Spleen (tissue), 11 donors: Measurements from ENCODE around the gene DNAH10. TPM values are rescaled to one million over a fixed set of nuclear protein-coding genes. Genes with fewer than 3 reads are reported as not detected.

ENCODE experiments used
- DNase-seq: peaks from one replicate; pipeline ENCODE4 v3.0.0-alpha.2; 2020
- H3K27ac ChIP-seq, 8 donors: fragments of 200-600 bp; sonication (generic) in 7 of 8; 1 replicate in 4 of 8; 2 replicates in 4 of 8; pipeline versions ENCODE4 v1.5.0 to v1.8.0; 2016 to 2021; ENCODE audit warnings: inconsistent platforms in 4 of 8, mild to moderate bottlenecking in 4 of 8, moderate library complexity in 1 of 8
- H3K27me3 ChIP-seq, 7 donors: fragments of 200-600 bp; sonication (generic) in 6 of 7; replicated peaks in 1 of 7; 1 replicate in 4 of 7; 2 replicates in 3 of 7; pipeline versions ENCODE4 v1.5.0 to v1.8.0; 2016 to 2021; ENCODE audit warnings: inconsistent platforms in 3 of 7, mild to moderate bottlenecking in 1 of 7
- H3K36me3 ChIP-seq, 6 donors: fragments of 200-600 bp; sonication (generic) in 5 of 6; 1 replicate in 4 of 6; 2 replicates in 2 of 6; pipeline versions ENCODE4 v1.5.0 to v1.8.0; 2016 to 2021; ENCODE audit warnings: inconsistent platforms in 2 of 6
- H3K4me1 ChIP-seq, 6 donors: fragments of 200-600 bp; sonication (generic) in 5 of 6; 1 replicate in 3 of 6; 2 replicates in 3 of 6; pipeline versions ENCODE4 v1.5.0 to v1.8.0; 2016 to 2021; ENCODE audit warnings: inconsistent platforms in 3 of 6
- H3K4me3 ChIP-seq, 8 donors: fragments of 200-600 bp; sonication (generic) in 7 of 8; 1 replicate in 4 of 8; 2 replicates in 4 of 8; pipeline versions ENCODE4 v1.5.0 to v1.8.0; 2016 to 2021; ENCODE audit warnings: inconsistent platforms in 4 of 8, mild to moderate bottlenecking in 4 of 8, moderate library complexity in 2 of 8
- H3K9me3 ChIP-seq, 8 donors: fragments of 200-600 bp; sonication (generic) in 7 of 8; 1 replicate in 4 of 8; 2 replicates in 4 of 8; pipeline versions ENCODE4 v1.5.0 to v1.8.0; 2016 to 2021; ENCODE audit warnings: inconsistent platforms in 4 of 8
- CTCF ChIP-seq, 11 experiments: fragments of 200-600 bp in 7 of 11; fragments of 450-650 bp in 4 of 11; sonication (generic) in 4 of 11; IDR thresholded peaks in 8 of 11; conservative IDR thresholded peaks in 3 of 11; 1 replicate in 7 of 11; 2 replicates in 4 of 11; pipeline versions ENCODE4 v1.4.0 to v1.8.0; 2016 to 2021; ENCODE audit warnings: antibody characterized with exemption in 11 of 11, inconsistent platforms in 4 of 11, mild to moderate bottlenecking in 1 of 11
- POLR2A ChIP-seq, 3 donors: fragments of 450-650 bp; IDR thresholded peaks; one replicate each; pipeline ENCODE4 v1.5.1; 2017; ENCODE audit warnings: antibody characterized with exemption in 3 of 3, mild to moderate bottlenecking in 1 of 3
- POLR2AphosphoS5 ChIP-seq, 3 donors: sonication (generic); formaldehyde crosslinking; IDR thresholded peaks; one replicate each; pipeline ENCODE4 v1.5.1; 2017; ENCODE audit warnings: antibody characterized with exemption in 3 of 3
- WGBS, 5 donors: extraction: QIAGEN DNeasy Blood & Tissue Kit in 3 of 5; methylation state at CpG; one replicate each; pipeline versions ENCODE4 v1.1.5 to v1.1.7; 2013 to 2018; 5-methylcytosine and 5-hydroxymethylcytosine counted together
- intact Hi-C: fragments of 100-400 bp; cut with DNase I; formaldehyde crosslinking; loops from one replicate; pipeline ENCODE4 v1.15.0; 2023; ENCODE audit warnings: low total_unique reads
- polyA plus RNA-seq, 3 donors: library from polyadenylated mRNA; stranded (reverse); fragments of 200-250 nt; gene quantifications; one replicate each; pipeline ENCODE4 v1.2.1, GENCODE V29; 2013
- total RNA-seq, 7 donors: library from RNA; depleted of rRNA in 3 of 7; stranded (reverse); fragments of >200 nt in 3 of 7; fragmentation: NEBNext Ultra II Directional in 4 of 7; extraction: Animal tissue kit (Norgen Biotek cat#: 25700) in 4 of 7; gene quantifications; one replicate each; pipeline versions ENCODE4 v1.1.0 to v1.2.1, GENCODE V29; 2016 to 2021
- donor health status: healthy with polysubstance abuse.
- donor health status: DM: no; HTN: no; CAD: no; lungs with moderate emphysema.
- donor health status: DM: no; HTN: no; CAD: no.
- donor health status: Bipolar disorder and iron deficiency.
- donor health status: healthy.
- donor health status: DM: no; HTN: no; CAD: no.
- donor health status: DM: yes; HTN: yes; CAD: no.

The DNAH10 gene
- total and polyA plus RNA-seq, 10 donors = 0.23 to 2.2 (median 0.43) TPM; not detected in 1

GRCh38 chr12:123816896-123817537 lies 54.9 kb downstream of the DNAH10 start:
- TF ChIP-seq POLR2AphosphoS5 (IDR thresholded peaks at IDR 0.05) (no peak), POLR2A (IDR thresholded peaks at IDR 0.05) (no peak), CTCF (IDR thresholded peaks at IDR 0.05 in 8 of 11, conservative IDR thresholded peaks at IDR 0.05 in 3 of 11) (no peak)
- H3K9me3 ChIP-seq = peaks cover 0 to 27% (median 21%) of the 10 kb centered on the region in 8 donors
- no peak overlapping the region for H3K27ac ChIP-seq
- DNase-seq = no peak
- no peaks in the 10 kb centered on the region for H3K27me3 ChIP-seq
- H3K36me3 ChIP-seq = no peaks in the 10 kb centered on the region
- H3K4me3 ChIP-seq = no peak overlapping the region
- H3K4me1 ChIP-seq = no peaks in the 10 kb centered on the region
- WGBS, 5 donors = 92 to 95% (median 95%) methylated on average over 4 of the region's 4 CpGs
- intact Hi-C loops = no loop called here

- 83 to 94% (median 85%) methylated on average over 6 of the region's 6 CpGs for whole genome bisulfite sequencing, 5 donors
- no peak for DNase-seq
- intact Hi-C loops = no loop called here
- no peak overlapping the region for H3K27ac ChIP-seq
- H3K36me3 ChIP-seq = no peaks in the 10 kb centered on the region
- H3K27me3 ChIP-seq = peaks cover 0 to 11% (median 0%) of the 10 kb centered on the region in 7 donors
- H3K9me3 ChIP-seq = peaks cover 0 to 9% (median 4%) of the 10 kb centered on the region in 8 donors
- no peaks in the 10 kb centered on the region for H3K4me1 ChIP-seq
- no peak for TF ChIP-seq POLR2AphosphoS5 (IDR thresholded peaks at IDR 0.05)
- no peak for TF ChIP-seq CTCF (IDR thresholded peaks at IDR 0.05 in 8 of 11, conservative IDR thresholded peaks at IDR 0.05 in 3 of 11)
- TF ChIP-seq POLR2A (IDR thresholded peaks at IDR 0.05) = no peak
- H3K4me3 ChIP-seq = no peak overlapping the region
Observed at GRCh38 chr12:123822804-123823203, 60.7 kb downstream of the DNAH10 start.

GRCh38 chr12:123828120-123828519 lies 66.0 kb downstream of the DNAH10 start:
- intact Hi-C loops = no loop called here
- Histone ChIP-seq H3K27me3 (peaks cover 0 to 11% (median 0%) of the 10 kb centered on the region in 7 donors), H3K9me3 (peaks cover 0 to 10% (median under 1%) of the 10 kb centered on the region in 8 donors), H3K4me1 (no peaks in the 10 kb centered on the region), H3K36me3 (no peaks in the 10 kb centered on the region), H3K27ac (no peak overlapping the region), H3K4me3 (no peak overlapping the region)
- TF ChIP-seq POLR2A (IDR thresholded peaks at IDR 0.05) (no peak), CTCF (IDR thresholded peaks at IDR 0.05 in 8 of 11, conservative IDR thresholded peaks at IDR 0.05 in 3 of 11) (no peak), POLR2AphosphoS5 (IDR thresholded peaks at IDR 0.05) (no peak)
- WGBS, 5 donors = 65 to 74% (median 69%) methylated on average over 3 of the region's 3 CpGs
- DNase-seq = no peak

GRCh38 chr12:123828854-123829547 lies 66.9 kb downstream of the DNAH10 start:
- Histone ChIP-seq H3K27me3 (peaks cover 0 to 11% (median 0%) of the 10 kb centered on the region in 7 donors), H3K4me3 (no peak overlapping the region), H3K4me1 (no peaks in the 10 kb centered on the region), H3K36me3 (no peaks in the 10 kb centered on the region), H3K27ac (no peak overlapping the region), H3K9me3 (peaks cover 0 to 16% (median 4%) of the 10 kb centered on the region in 8 donors)
- no peak for TF ChIP-seq CTCF (IDR thresholded peaks at IDR 0.05 in 8 of 11, conservative IDR thresholded peaks at IDR 0.05 in 3 of 11)
- no peak for TF ChIP-seq POLR2A (IDR thresholded peaks at IDR 0.05)
- no peak for TF ChIP-seq POLR2AphosphoS5 (IDR thresholded peaks at IDR 0.05)
- no peak for DNase-seq
- intact Hi-C loops = no loop called here
- 71 to 87% (median 81%) methylated on average over 13 of the region's 13 CpGs for WGBS, 5 donors
